ENCODE measurements around the gene IRF2BPL.
"Not testable (repeated sequence)": the region's sequence is repeated elsewhere in the genome, so short reads cannot be mapped to it uniquely, and the experiment has no call there.

Gene IRF2BPL

DNA sequence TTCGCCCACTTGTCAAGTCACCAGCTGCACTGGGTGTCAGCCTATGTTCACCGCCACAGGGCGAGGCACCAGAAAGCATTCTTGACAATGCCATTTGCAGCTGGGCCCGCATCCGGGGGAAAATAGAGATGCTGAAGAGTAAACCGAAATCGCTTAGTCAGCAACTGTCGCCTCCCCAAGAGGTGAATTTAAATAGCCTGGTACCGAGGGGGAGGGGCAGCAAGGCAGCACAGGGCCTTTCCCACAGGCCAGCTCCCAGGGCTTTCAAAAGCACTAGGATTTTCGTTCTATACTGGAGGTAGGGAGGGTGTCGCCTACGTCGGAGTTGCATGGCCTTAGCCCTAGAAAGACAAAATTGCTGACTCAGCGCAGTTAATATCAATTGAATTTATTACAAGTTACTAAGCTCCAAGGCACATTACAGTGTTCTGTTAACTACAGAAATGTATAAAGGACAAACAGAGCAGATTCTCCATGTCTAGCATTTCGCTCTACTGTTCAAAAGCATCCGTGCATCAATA lies 4.3 kb downstream of the IRF2BPL start:
- Histone ChIP-seq H3K36me3 (ENCODE audit: control insufficient read depth, insufficient read depth, low read length) (peaks cover 8% of the 10 kb centered on the region), H3K4me3 (ENCODE audit: insufficient read depth, low read depth, low read length, poor library complexity, severe bottlenecking) (peak overlapping the region; percentile 31), H3K27ac (ENCODE audit: insufficient read depth, low read length, poor library complexity, severe bottlenecking) (peak overlapping the region; percentile 58), H3K4me1 (ENCODE audit: control insufficient read depth, insufficient read depth, low read length, poor library complexity, severe bottlenecking) (peaks cover 53% of the 10 kb centered on the region), H3K27me3 (replicated peaks; ENCODE audit: control insufficient read depth, insufficient read depth, low read length, poor library complexity, severe bottlenecking) (no peaks in the 10 kb centered on the region), H3K9me3 (ENCODE audit: control insufficient read depth, low read length) (no peaks in the 10 kb centered on the region)
- DNase-seq = peak; percentile 38 to 63 (median 53)

DNA sequence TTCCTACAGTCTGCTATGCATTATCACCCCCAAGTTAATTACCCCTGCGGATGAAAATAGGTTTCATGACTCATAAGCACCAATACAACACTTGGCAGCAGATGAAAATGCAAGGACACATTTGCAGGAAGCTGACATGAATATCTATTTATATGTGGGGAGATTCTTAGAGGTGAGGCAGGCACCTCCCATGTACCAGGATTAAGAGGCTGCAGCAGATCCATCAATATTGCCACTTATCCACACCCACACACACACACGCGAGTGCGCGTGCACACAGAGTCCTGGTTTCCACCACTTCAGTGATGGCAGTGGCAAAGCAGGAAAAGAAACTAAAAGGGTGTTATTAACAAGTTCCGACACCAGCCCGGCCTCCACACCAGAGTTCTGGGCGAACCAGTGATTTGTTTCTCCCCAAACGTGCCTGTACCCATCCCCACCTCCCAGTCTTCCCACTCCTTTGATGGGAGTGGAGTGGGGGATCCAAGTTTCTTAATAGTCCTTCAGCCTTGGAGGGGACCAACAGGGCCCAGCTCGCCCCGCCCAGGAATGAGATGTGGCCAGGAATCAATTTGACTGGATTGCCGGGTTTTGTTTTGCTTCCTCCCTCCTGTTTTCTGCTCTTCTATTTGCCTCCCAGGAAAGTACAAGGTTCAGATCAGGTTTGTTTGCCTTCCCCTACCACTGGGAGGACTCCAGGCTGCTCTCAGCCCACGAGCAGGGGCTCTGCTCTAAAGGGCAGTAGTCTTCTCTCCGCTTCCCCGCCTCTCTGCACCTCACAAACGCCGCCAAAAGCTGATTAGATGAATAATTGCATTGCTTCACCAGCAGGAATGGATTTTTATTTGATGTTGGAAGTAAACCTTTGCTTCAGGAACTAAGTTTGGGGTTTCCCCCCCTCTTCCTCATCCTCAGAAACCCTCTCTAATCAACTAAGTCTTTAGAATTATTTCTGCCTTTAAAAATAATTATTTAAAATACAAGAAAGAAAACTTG lies 5.2 kb downstream of the IRF2BPL start:
- DNase-seq = no peak
- Histone ChIP-seq H3K27me3 (replicated peaks; ENCODE audit: control insufficient read depth, insufficient read depth, low read length, poor library complexity, severe bottlenecking) (no peaks in the 10 kb centered on the region), H3K36me3 (ENCODE audit: control insufficient read depth, insufficient read depth, low read length) (peaks cover 8% of the 10 kb centered on the region), H3K4me3 (ENCODE audit: insufficient read depth, low read depth, low read length, poor library complexity, severe bottlenecking) (no peak overlapping the region), H3K4me1 (ENCODE audit: control insufficient read depth, insufficient read depth, low read length, poor library complexity, severe bottlenecking) (peaks cover 47% of the 10 kb centered on the region), H3K27ac (ENCODE audit: insufficient read depth, low read length, poor library complexity, severe bottlenecking) (peak overlapping the region; percentile 21), H3K9me3 (ENCODE audit: control insufficient read depth, low read length) (no peaks in the 10 kb centered on the region)

DNA sequence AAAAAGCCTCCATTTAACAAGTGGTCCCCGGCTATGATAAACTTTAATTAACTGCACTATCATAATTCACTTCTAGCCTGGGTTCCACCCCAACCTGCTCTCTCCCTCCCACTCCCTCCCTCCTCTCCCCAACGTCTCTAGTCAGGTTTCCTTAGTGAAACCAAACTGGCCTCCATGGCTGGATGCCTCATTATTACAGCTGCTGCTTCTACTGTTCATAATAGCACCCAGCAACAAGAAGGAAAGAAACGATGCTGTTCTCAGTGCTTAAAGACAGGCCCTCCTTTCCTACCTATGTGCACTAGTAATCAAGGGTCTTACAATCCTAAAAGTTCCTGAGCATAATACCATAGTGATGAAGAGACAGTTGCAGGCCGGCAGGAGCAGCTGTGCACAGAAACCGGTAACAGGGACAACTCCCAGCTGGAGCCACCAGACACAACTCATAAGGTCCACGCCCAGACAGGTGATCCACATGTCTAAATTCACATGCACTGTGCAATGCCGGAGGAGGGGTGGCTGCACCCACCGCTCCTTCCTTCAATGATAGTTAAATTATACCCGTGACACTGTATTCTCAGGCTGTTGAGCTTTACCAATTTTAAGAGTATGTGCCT lies 6.2 kb downstream of the IRF2BPL start:
- no peaks in the 10 kb centered on the region for H3K27me3 ChIP-seq (replicated peaks; ENCODE audit: control insufficient read depth, insufficient read depth, low read length, poor library complexity, severe bottlenecking)
- no peak for DNase-seq
- no peaks in the 10 kb centered on the region for H3K9me3 ChIP-seq (ENCODE audit: control insufficient read depth, low read length)
- peaks cover 44% of the 10 kb centered on the region for H3K4me1 ChIP-seq (ENCODE audit: control insufficient read depth, insufficient read depth, low read length, poor library complexity, severe bottlenecking)
- H3K36me3 ChIP-seq (ENCODE audit: control insufficient read depth, insufficient read depth, low read length) = peaks cover 8% of the 10 kb centered on the region
- no peak overlapping the region for H3K27ac ChIP-seq (ENCODE audit: insufficient read depth, low read length, poor library complexity, severe bottlenecking)
- no peak overlapping the region for H3K4me3 ChIP-seq (ENCODE audit: insufficient read depth, low read depth, low read length, poor library complexity, severe bottlenecking)

DNA sequence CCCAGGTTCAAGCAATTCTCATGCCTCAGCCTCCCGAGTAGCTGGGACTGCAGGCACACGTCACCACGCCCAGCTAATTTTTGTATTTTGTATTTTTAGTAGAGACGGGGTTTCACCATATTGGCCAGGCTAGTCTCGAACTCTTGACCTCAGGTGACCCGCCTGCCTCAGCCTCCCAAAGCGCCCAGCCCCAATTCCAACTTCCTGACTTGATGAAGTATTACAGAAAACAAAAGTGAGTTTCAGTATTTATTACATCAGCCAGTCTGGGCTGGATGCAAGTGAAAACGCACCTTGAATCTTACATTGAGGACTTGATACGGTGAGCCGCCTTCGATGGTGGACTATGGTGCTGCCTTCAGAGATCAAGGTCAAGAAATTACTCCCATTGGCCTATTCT lies 7.1 kb downstream of the IRF2BPL start:
- H3K4me3 ChIP-seq (ENCODE audit: insufficient read depth, low read depth, low read length, poor library complexity, severe bottlenecking); H3K36me3 ChIP-seq (ENCODE audit: control insufficient read depth, insufficient read depth, low read length); H3K9me3 ChIP-seq (ENCODE audit: control insufficient read depth, low read length); H3K27me3 ChIP-seq (replicated peaks; ENCODE audit: control insufficient read depth, insufficient read depth, low read length, poor library complexity, severe bottlenecking); H3K27ac ChIP-seq (ENCODE audit: insufficient read depth, low read length, poor library complexity, severe bottlenecking); DNase-seq: not testable (repeated sequence)
- H3K4me1 ChIP-seq (ENCODE audit: control insufficient read depth, insufficient read depth, low read length, poor library complexity, severe bottlenecking) = peaks cover 38% of the 10 kb centered on the region

DNA sequence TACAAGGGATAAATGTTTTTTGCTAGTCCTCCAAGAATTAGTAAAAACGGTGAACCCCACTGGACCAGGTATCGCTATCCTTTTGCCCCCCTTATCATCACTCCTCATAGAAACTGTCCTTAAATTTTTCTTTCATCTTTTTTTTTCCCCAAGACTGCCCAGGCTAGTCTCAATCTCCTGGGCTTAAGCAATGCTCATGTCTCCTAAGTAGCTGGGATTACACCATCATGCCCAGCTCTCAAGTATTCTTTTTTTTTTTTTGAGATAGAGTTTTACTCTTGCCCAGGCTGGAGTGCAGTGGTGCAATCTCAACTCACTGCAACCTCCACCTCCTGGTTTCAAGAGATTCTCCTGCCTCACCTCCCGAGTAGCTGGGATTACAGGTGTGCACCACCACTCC lies 9.7 kb downstream of the IRF2BPL start:
- no peak overlapping the region for H3K27ac ChIP-seq (ENCODE audit: insufficient read depth, low read length, poor library complexity, severe bottlenecking)
- DNase-seq = no peak
- no peak overlapping the region for H3K4me3 ChIP-seq (ENCODE audit: insufficient read depth, low read depth, low read length, poor library complexity, severe bottlenecking)
- peaks cover 14% of the 10 kb centered on the region for H3K4me1 ChIP-seq (ENCODE audit: control insufficient read depth, insufficient read depth, low read length, poor library complexity, severe bottlenecking)
- no peaks in the 10 kb centered on the region for H3K36me3 ChIP-seq (ENCODE audit: control insufficient read depth, insufficient read depth, low read length)
- H3K9me3 ChIP-seq (ENCODE audit: control insufficient read depth, low read length) = no peaks in the 10 kb centered on the region
- no peaks in the 10 kb centered on the region for H3K27me3 ChIP-seq (replicated peaks; ENCODE audit: control insufficient read depth, insufficient read depth, low read length, poor library complexity, severe bottlenecking)

DNA sequence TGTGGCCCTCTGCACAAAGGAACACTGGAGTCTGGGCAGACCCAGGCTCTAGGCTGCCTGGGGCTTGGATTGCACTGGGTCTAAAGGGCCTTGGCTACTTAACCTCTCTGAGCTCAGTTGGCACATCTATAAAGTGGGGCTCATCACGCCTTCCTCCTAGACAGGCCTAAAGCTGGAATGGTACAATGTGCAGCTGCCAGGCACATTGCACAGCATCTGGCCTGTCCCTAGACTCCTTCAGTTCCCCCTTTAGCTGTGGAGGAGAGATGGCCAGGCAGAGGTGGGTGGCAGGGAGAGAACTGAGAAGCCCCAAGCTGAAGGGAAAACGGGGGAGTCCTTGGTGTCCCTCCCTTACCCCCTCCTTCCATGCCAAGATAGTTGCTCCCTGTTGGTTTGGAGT lies 10.8 kb downstream of the IRF2BPL start:
- Histone ChIP-seq H3K9me3 (ENCODE audit: control insufficient read depth, low read length) (no peaks in the 10 kb centered on the region), H3K4me1 (ENCODE audit: control insufficient read depth, insufficient read depth, low read length, poor library complexity, severe bottlenecking) (peaks cover 4% of the 10 kb centered on the region), H3K27ac (ENCODE audit: insufficient read depth, low read length, poor library complexity, severe bottlenecking) (no peak overlapping the region), H3K27me3 (replicated peaks; ENCODE audit: control insufficient read depth, insufficient read depth, low read length, poor library complexity, severe bottlenecking) (no peaks in the 10 kb centered on the region), H3K36me3 (ENCODE audit: control insufficient read depth, insufficient read depth, low read length) (no peaks in the 10 kb centered on the region), H3K4me3 (ENCODE audit: insufficient read depth, low read depth, low read length, poor library complexity, severe bottlenecking) (no peak overlapping the region)
- DNase-seq = no peak

DNA sequence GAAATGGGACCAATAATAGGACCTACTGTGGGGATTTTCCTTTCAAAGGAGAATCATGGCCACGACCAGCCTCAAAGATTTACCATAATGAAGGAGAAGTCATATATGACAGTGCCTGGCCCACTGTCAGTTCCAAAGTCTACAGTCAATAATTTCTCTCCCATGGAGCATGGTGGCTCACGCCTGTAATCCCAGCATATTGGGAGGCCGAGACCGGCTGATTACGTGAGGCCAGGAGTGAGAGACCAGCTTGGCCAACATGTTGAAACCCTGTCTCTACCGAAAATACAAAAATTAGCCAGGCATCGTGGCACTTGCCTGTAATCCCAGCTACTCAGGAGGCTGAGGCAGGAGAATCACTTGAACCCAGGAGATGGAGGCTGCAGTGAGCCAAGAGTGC lies 13.8 kb downstream of the IRF2BPL start:
- DNase-seq = no peak
- H3K4me3 ChIP-seq (ENCODE audit: insufficient read depth, low read depth, low read length, poor library complexity, severe bottlenecking) = no peak overlapping the region
- H3K36me3 ChIP-seq (ENCODE audit: control insufficient read depth, insufficient read depth, low read length) = no peaks in the 10 kb centered on the region
- H3K4me1 ChIP-seq (ENCODE audit: control insufficient read depth, insufficient read depth, low read length, poor library complexity, severe bottlenecking) = peaks cover 10% of the 10 kb centered on the region
- no peak overlapping the region for H3K27ac ChIP-seq (ENCODE audit: insufficient read depth, low read length, poor library complexity, severe bottlenecking)
- H3K27me3 ChIP-seq (replicated peaks; ENCODE audit: control insufficient read depth, insufficient read depth, low read length, poor library complexity, severe bottlenecking) = no peaks in the 10 kb centered on the region
- no peaks in the 10 kb centered on the region for H3K9me3 ChIP-seq (ENCODE audit: control insufficient read depth, low read length)

DNA sequence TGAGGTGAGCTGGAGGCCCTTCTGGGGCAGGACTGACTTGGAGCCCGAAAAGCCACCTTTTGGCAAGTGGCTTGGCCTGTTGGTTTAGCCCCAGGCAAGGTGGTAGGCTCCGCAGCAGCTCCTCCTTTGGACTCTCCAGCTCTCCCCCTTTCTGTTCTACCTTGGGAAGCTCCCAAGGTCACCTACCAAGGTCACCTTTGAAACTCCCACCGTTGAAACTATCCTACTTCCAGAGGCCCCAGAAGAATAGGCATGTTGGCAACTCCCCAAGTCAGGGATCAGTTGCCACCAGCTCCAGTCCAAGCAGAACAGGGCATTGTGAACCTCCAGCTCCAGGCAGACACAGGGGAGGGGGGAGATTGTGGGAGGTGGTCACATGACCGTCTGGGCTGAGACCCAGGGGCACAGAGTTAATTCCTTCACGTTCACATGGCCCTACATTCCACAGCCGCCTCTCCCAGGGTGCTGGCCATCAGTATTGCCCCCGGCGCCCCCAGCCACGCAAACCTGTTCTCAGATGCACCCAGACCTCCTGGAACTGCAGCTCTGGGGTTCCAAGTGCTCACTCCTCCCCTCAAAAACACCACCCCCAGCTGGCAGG lies 14.4 kb downstream of the IRF2BPL start:
- Histone ChIP-seq H3K36me3 (ENCODE audit: control insufficient read depth, insufficient read depth, low read length) (no peaks in the 10 kb centered on the region), H3K4me1 (ENCODE audit: control insufficient read depth, insufficient read depth, low read length, poor library complexity, severe bottlenecking) (peaks cover 10% of the 10 kb centered on the region), H3K4me3 (ENCODE audit: insufficient read depth, low read depth, low read length, poor library complexity, severe bottlenecking) (no peak overlapping the region), H3K27ac (ENCODE audit: insufficient read depth, low read length, poor library complexity, severe bottlenecking) (no peak overlapping the region), H3K9me3 (ENCODE audit: control insufficient read depth, low read length) (no peaks in the 10 kb centered on the region), H3K27me3 (replicated peaks; ENCODE audit: control insufficient read depth, insufficient read depth, low read length, poor library complexity, severe bottlenecking) (no peaks in the 10 kb centered on the region)
- no peak for DNase-seq

DNA sequence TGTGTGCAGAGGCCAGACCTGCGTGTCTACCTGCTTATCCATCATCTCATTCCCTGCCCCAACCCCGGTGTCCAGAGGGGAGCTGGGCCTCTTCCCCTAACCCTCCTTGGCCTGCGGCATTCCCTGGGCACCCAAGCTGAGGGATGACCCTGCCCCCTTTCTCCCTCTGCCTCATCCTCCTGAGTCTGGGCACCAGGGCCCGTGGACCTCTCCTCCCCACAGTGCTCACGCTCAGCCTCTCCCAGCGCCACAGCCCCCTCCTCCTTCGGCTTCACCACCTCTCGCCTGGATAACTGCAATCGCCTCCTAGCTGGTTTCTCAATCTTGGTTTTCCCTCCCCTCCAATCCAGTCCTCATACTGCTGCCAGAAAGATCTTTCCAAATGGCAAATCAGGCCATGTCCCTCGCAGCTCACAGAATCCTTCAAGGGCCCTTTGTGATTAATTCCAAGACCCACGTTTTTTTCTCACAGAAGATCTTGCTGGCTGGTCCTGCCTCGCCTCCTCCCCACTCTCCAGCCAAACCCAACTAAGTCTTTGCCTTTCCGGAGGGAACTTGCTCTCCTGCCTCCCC lies 16.2 kb downstream of the IRF2BPL start:
- H3K4me1 ChIP-seq (ENCODE audit: control insufficient read depth, insufficient read depth, low read length, poor library complexity, severe bottlenecking) = peaks cover 10% of the 10 kb centered on the region

More for the DNA sequence above, 16.2 kb downstream of the IRF2BPL start:
- no peak overlapping the region for H3K4me3 ChIP-seq (ENCODE audit: insufficient read depth, low read depth, low read length, poor library complexity, severe bottlenecking)
- no peaks in the 10 kb centered on the region for H3K9me3 ChIP-seq (ENCODE audit: control insufficient read depth, low read length)
- H3K36me3 ChIP-seq (ENCODE audit: control insufficient read depth, insufficient read depth, low read length) = no peaks in the 10 kb centered on the region
- no peak for DNase-seq
- no peak overlapping the region for H3K27ac ChIP-seq (ENCODE audit: insufficient read depth, low read length, poor library complexity, severe bottlenecking)
- H3K27me3 ChIP-seq (replicated peaks; ENCODE audit: control insufficient read depth, insufficient read depth, low read length, poor library complexity, severe bottlenecking) = no peaks in the 10 kb centered on the region

Measured in effector memory CD4-positive, alpha-beta T cell (primary cell).